Endothelial cell (in vitro differentiated cells): ENCODE results near the gene CDKAL1. TPM values are rescaled to one million over a fixed set of nuclear protein-coding genes. Genes with fewer than 3 reads are reported as not detected.

Source experiments
- DNase-seq: peaks from one replicate; pipeline ENCODE4 v3.0.0; 2021; ENCODE audit warnings: low spot score
- H3K27ac Mint-ChIP-seq: one replicate; pipeline ENCODE4 v1.8.0; 2021; ENCODE audit warnings: mixed read lengths, inconsistent platforms; ENCODE audit not compliant: unreplicated experiment
- H3K27me3 Mint-ChIP-seq: one replicate; pipeline ENCODE4 v1.8.0; 2021; ENCODE audit warnings: mild to moderate bottlenecking, moderate library complexity, mixed read lengths, inconsistent platforms; ENCODE audit not compliant: unreplicated experiment
- H3K36me3 Mint-ChIP-seq: one replicate; pipeline ENCODE4 v1.8.0; 2021; ENCODE audit warnings: mild to moderate bottlenecking, low read depth, mixed read lengths, inconsistent platforms; ENCODE audit not compliant: unreplicated experiment
- H3K4me1 Mint-ChIP-seq: one replicate; pipeline ENCODE4 v1.8.0; 2021; ENCODE audit warnings: mild to moderate bottlenecking, mixed read lengths, inconsistent platforms; ENCODE audit not compliant: unreplicated experiment
- H3K4me3 Mint-ChIP-seq: one replicate; pipeline ENCODE4 v1.8.0; 2021; ENCODE audit warnings: mild to moderate bottlenecking, mixed read lengths, inconsistent platforms; ENCODE audit not compliant: unreplicated experiment
- H3K9me3 Mint-ChIP-seq: one replicate; pipeline ENCODE4 v1.8.0; 2021; ENCODE audit warnings: mixed read lengths, inconsistent platforms; ENCODE audit not compliant: unreplicated experiment
- total RNA-seq: library from RNA; stranded (reverse); fragmentation: NEBNext Ultra II Directional; extraction: Animal tissue kit (Norgen Biotek cat#: 25700); gene quantifications from one replicate; pipeline ENCODE4 v1.2.1, GENCODE V29; 2021; ENCODE audit not compliant: unreplicated experiment
- TF ChIP-seq, protein P1 (sequence below): fragments of 200-600 bp; sonication (generic); IDR thresholded peaks from one replicate; pipeline ENCODE4 v1.5.0; 2021; ENCODE audit warnings: antibody characterized with exemption; ENCODE audit not compliant: unreplicated experiment

CDKAL1 gene
- total RNA-seq, 1 donor from 2014 or later: 43.9 TPM

- Mint-ChIP-seq H3K36me3 (peaks cover 5% of the 10 kb centered on the region), H3K4me1 (peaks cover 2% of the 10 kb centered on the region), H3K27me3 (peaks cover under 1% of the 10 kb centered on the region), H3K9me3 (peaks cover 4% of the 10 kb centered on the region), H3K27ac (no peak overlapping the region), H3K4me3 (no peak overlapping the region)
- DNase-seq: no peak
- TF ChIP-seq, protein P1, sequence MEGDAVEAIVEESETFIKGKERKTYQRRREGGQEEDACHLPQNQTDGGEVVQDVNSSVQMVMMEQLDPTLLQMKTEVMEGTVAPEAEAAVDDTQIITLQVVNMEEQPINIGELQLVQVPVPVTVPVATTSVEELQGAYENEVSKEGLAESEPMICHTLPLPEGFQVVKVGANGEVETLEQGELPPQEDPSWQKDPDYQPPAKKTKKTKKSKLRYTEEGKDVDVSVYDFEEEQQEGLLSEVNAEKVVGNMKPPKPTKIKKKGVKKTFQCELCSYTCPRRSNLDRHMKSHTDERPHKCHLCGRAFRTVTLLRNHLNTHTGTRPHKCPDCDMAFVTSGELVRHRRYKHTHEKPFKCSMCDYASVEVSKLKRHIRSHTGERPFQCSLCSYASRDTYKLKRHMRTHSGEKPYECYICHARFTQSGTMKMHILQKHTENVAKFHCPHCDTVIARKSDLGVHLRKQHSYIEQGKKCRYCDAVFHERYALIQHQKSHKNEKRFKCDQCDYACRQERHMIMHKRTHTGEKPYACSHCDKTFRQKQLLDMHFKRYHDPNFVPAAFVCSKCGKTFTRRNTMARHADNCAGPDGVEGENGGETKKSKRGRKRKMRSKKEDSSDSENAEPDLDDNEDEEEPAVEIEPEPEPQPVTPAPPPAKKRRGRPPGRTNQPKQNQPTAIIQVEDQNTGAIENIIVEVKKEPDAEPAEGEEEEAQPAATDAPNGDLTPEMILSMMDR: no peak
Observed at GRCh38 chr6:21026576-21027273, 492.5 kb downstream of the CDKAL1 start.

- peaks cover 4% of the 10 kb centered on the region for H3K9me3 Mint-ChIP-seq
- no peaks in the 10 kb centered on the region for H3K4me1 Mint-ChIP-seq
- TF ChIP-seq, protein P1: no peak
- DNase-seq: no peak
- H3K4me3 Mint-ChIP-seq: no peak overlapping the region
- H3K36me3 Mint-ChIP-seq: peaks cover 5% of the 10 kb centered on the region
- no peak overlapping the region for H3K27ac Mint-ChIP-seq
- peaks cover 3% of the 10 kb centered on the region for H3K27me3 Mint-ChIP-seq
Observed at GRCh38 chr6:21027507-21027906, 493.2 kb downstream of the CDKAL1 start.

GRCh38 chr6:21031182-21031581 lies 496.9 kb downstream of the CDKAL1 start:
- Mint-ChIP-seq H3K36me3 (peaks cover 5% of the 10 kb centered on the region), H3K4me1 (peaks cover 4% of the 10 kb centered on the region), H3K27me3 (peaks cover 3% of the 10 kb centered on the region), H3K9me3 (peaks cover 4% of the 10 kb centered on the region), H3K27ac (no peak overlapping the region), H3K4me3 (no peak overlapping the region)
- TF ChIP-seq, protein P1: no peak
- DNase-seq: no peak

DNA sequence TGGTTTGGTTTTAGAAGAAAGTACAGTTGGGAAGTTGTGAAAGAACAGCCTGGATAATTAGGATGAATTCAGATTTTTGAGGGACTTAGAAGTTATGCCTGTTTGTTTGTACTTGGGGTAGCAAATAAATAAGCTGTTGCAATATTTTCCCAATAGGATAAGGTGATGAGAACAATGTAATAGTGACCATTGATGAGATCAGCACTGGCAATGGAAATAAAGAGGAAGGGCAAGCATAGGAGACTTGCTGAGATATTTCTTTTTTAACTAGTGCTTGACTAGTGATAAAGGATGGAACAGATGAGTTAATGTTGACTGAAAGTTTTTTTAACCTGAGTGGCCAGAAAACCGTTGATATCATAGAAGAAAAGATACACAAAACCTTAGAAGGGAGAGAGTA lies 498.8 kb downstream of the CDKAL1 start:
- Mint-ChIP-seq H3K36me3 (no peaks in the 10 kb centered on the region), H3K9me3 (no peaks in the 10 kb centered on the region), H3K27ac (no peak overlapping the region), H3K27me3 (peaks cover 3% of the 10 kb centered on the region), H3K4me3 (no peak overlapping the region), H3K4me1 (peaks cover 9% of the 10 kb centered on the region)
- TF ChIP-seq, protein P1: no peak
- no peak for DNase-seq

- DNase-seq: no peak
- H3K36me3 Mint-ChIP-seq: no peaks in the 10 kb centered on the region
- no peaks in the 10 kb centered on the region for H3K9me3 Mint-ChIP-seq
- peaks cover 9% of the 10 kb centered on the region for H3K4me1 Mint-ChIP-seq
- H3K27ac Mint-ChIP-seq: no peak overlapping the region
- TF ChIP-seq, protein P1: no peak
- no peak overlapping the region for H3K4me3 Mint-ChIP-seq
- H3K27me3 Mint-ChIP-seq: peaks cover 3% of the 10 kb centered on the region
Observed at GRCh38 chr6:21033575-21034026, 499.3 kb downstream of the CDKAL1 start.
